Dermis lymphatic vessel endothelial cell (primary cell): Measurements from ENCODE around the gene UQCRC1. TPM values are rescaled to one million over a fixed set of nuclear protein-coding genes. Genes with fewer than 3 reads are reported as not detected.

Experiments
- total RNA-seq: library from RNA; depleted of rRNA; stranded (reverse); fragments of >200 nt; gene quantifications from 2 replicates; pipeline ENCODE4 v1.2.1, GENCODE V29; 2014

Gene UQCRC1
- 246 and 249 TPM in 2 replicates for total RNA-seq

DNA sequence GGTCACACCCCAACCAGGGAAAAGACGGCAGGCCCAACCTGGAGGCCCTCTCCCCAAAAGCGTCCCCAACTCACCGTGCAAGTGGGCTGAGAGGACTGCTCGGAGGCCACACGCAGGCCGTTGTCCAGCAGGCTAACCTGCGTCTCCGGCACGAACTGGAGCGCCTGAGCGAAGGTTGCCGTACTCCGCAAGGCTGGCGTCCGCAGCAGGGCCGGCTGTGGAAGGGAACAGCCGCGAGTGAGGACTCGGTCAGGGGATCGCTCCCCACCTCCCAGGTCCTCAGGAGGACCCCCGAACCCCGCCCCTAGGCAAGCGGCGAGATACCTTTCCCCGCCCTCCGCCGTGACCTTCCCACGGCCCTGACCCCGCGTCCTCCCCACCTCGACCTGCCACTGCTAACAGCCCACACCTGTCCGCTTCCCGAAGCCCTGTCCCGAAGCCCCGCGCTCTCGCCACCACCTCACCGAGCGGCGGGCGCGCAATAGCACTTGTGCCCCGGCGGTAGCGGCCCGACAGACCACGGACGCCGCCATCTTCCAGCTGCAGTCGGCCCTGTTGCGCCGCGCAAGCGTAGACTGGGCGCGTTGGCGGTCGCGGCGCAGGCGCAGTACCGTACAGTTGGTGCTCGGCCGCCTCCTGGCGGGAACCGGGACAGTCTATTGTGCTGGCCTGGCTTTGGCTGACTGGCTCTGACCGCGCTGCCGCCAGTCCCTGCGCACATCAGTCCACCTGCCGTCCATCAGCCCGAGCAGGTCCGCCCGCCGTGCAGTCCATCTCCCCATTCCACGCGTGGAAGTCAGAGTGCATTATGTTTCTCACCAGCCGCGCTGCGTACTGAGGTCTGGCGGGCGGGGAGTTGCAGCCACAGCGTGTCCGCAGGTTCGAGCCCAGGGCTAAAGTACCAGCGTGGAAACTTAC, at the start of gene UQCRC1:
Gene UQCRC1 (minus strand): TSS at position 559 of the 918 bp plus-strand sequence. CDS start 26 bp downstream, at position 533.

DNA sequence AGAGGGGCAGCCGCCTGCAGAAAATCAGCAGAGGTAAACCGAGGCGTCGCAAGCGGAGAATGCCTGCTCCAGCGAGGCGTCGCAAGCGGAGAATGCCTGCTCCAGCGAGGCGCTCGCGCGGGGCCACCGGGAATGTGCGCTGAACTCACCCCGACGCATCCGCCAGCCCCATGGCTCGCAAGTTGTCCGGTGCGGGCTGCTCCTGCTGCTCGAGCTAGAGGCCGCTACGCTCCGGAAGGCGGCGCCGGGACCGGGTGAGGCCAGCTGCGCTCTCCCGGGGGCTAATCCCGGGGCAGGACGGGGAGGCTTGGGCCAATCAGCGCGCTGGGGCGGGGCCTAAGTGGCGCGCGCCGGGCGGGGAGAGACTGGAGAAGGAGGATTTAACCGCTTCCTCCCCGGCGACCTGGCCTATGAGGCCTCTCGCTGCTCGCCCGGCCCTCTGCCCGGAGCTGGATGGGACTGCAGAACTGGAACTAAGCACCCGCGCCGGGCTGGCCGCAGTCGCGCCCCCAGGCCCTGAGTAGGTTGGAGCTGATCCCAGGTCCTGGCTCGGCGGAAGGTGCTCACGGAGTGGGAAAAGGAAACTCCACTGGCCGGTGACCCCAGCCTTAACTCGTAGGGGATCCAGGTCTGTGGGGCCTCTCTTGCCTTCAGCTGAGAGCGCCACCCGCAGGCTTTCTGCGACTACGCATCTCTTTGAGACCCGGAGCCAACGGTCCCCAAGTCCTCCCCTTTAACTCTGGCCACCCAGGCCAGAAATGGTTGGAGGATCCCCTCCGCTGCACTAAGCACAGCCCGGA, 26.0 kb upstream of the UQCRC1 start, which contains the start of gene SLC26A6:
Gene SLC26A6 (minus strand): TSS at position 240 of the 800 bp plus-strand sequence. CDS start 68 bp downstream, at position 172.

DNA sequence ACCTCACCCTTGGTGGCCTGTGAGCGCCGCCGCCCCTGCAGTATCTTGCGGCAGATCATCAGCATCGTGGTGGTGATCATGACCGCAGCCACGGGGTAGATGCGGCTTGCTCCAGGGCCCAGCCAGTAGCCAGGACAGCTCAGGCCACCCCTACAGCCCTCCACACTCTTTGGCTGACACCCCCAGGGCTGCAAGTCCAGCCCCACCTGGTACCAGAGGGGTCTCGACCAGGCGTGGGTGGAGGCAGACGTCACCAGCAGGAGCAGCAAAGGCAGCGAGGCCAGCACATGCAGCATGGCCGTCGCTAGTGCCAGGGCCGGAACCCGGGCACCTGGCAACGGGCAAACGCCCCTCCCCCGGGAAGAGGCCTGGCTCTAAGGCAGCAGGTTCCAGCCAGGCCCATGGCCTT, 12.0 kb upstream of the UQCRC1 start, which contains the start of gene TMEM89:
Gene TMEM89 (minus strand): TSS at position 309 of the 409 bp plus-strand sequence. CDS start 13 bp downstream, at position 296.

DNA sequence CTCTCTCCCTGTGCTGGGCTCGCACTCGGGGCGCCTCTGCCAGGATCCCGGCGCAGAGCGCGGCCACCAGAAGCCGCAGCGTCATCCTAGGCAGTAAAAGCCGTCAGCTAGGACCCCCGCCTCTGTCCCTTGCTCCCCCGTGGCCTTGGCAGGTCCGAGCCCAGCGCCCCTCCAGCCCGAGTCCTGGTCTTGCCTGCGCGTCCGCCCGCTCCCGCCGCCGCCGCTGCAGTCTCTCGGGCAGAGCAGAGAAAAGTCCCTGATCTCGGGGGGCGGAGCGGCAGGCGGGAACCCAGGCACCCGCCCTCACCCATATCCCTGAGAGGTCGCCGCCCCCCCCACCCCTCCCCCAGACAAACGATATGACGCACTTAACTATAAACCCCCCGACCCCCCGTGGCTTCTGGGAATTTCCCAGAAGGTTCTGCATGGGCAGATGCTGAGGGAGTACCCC, 14.3 kb downstream of the UQCRC1 start, which contains the start of gene COL7A1:
Gene COL7A1 (minus strand): TSS at position 255 of the 451 bp plus-strand sequence. CDS start 170 bp downstream, at position 85.

GRCh38 chr3:48563382-48563918, 46.0 kb downstream of the UQCRC1 start, which contains the start of gene UCN2:
Gene UCN2, minus strand, starts transcription at chr3:48563781. Its CDS starts 657 bp downstream, at chr3:48563124.

GRCh38 chr3:48556796-48557626, 52.4 kb downstream of the UQCRC1 start, which contains the start of gene PFKFB4:
Gene PFKFB4, minus strand, starts transcription at chr3:48556803. Its CDS starts 26 bp downstream, at chr3:48556777.

Other genes with a start within 250 kb of the UQCRC1 start
- not detected in 2 replicates for gene FBXW12, start 237.4 kb downstream of the UQCRC1 start, total RNA-seq
- gene PLXNB1, start 179.6 kb downstream of the UQCRC1 start, total RNA-seq: 12.7 and 17.4 TPM in 2 replicates
- gene CCDC51, start 169.5 kb downstream of the UQCRC1 start, total RNA-seq: 8.5 and 10.5 TPM in 2 replicates
- gene TMA7, start 169.4 kb downstream of the UQCRC1 start, total RNA-seq: 193 and 258 TPM in 2 replicates
- gene ATRIP, start 162.9 kb downstream of the UQCRC1 start, total RNA-seq: 3.9 and 5.3 TPM in 2 replicates
- gene SHISA5, start 105.5 kb downstream of the UQCRC1 start, total RNA-seq: 54.3 and 62.4 TPM in 2 replicates
- gene PFKFB4, start 52.8 kb downstream of the UQCRC1 start, total RNA-seq: 0.43 and 0.76 TPM in 2 replicates
- 0.09 and 0.11 TPM in 2 replicates for gene UCN2, start 45.9 kb downstream of the UQCRC1 start, total RNA-seq
- gene COL7A1, start 14.3 kb downstream of the UQCRC1 start, total RNA-seq: 0.09 and 0.87 TPM in 2 replicates
- 0.09 TPM in 1 of 2 replicates, not detected in the other for gene TMEM89, start 12.1 kb upstream of the UQCRC1 start, total RNA-seq
- gene SLC26A6, start 25.8 kb upstream of the UQCRC1 start, total RNA-seq: 9.4 and 11.6 TPM in 2 replicates
- 0.09 and 0.22 TPM in 2 replicates for gene CELSR3, start 53.2 kb upstream of the UQCRC1 start, total RNA-seq
- 3.7 and 4.3 TPM in 2 replicates for gene NCKIPSD, start 76.3 kb upstream of the UQCRC1 start, total RNA-seq
- gene IP6K2, start 107.6 kb upstream of the UQCRC1 start, total RNA-seq: 33.8 and 47.6 TPM in 2 replicates
- 31.5 and 32.1 TPM in 2 replicates for gene PRKAR2A, start 238.2 kb upstream of the UQCRC1 start, total RNA-seq